Skin epidermis (tissue), 12 donors: ENCODE measurements around the gene OXCT2.
"Not testable (repeated sequence)": the region's sequence is repeated elsewhere in the genome, so short reads cannot be mapped to it uniquely, and the experiment has no call there.

Experiments used
- H3K27ac ChIP-seq, 21 experiments: fragments of 200-600 bp; sonication (generic) in 11 of 21; one replicate each; pipeline ENCODE4 v1.5.0; 2020; ENCODE audit warnings: mild to moderate bottlenecking in 3 of 21, inconsistent platforms in 2 of 21, moderate library complexity in 2 of 21
- H3K4me3 ChIP-seq, 7 experiments: fragments of 200-600 bp; sonication (generic) in 2 of 7; one replicate each; pipeline ENCODE4 v1.5.0; 2020; ENCODE audit warnings: inconsistent platforms in 2 of 7, mild to moderate bottlenecking in 2 of 7, moderate library complexity in 1 of 7

The OXCT2 gene

DNA sequence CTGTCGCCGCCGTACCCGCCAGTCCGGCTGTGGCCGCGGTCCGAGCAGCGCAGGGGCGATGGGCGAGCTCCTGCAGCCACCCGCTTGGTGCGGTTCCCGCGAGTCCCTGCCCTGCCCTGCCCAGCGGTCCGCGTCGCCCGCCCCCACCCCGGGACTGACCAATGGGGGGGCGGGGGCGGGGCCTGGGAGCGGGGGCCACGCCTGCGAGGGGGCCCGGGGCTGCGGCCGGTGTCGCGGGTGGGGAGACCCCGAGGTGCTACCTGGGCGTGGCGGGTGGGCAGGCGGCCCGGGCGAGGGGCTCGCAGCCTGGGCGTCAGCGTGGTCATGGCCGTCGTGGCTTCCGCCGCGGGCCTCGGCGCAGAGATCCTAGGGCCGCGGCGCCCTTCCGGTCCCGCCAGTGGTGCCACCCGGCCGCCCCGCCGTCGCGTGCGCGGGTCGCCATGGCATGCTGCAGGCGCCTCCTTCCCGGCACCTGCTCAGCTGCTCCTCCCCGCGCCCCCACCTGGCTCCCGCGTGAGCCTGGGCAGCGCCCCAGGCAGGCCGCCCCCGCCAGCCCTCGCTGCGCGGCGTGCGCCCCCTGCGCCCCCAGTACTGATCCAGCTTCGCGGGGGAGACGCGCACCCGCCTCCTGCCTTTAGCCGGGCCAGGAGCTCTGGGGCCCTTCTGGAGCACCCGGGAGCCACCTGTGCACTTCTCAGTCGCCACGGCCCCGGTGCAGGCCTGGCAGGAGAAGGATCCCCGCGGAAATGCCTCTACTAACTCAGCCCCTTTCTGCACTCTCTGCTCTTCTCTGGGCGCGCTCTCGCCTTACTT is 17.8 kb upstream of the OXCT2 start, which contains the start of gene BMP8B:
BMP8B (minus strand) TSS at position 108 of the 813 bp plus-strand sequence. CDS start 380 bp downstream, outside the sequence.
- Histone ChIP-seq H3K27ac (peak within 1 kb of the TSS in 8 of 21 experiments; percentile 24 to 56 (median 40)), H3K4me3 (peak within 1 kb of the TSS; percentile 27 to 59 (median 39))

DNA sequence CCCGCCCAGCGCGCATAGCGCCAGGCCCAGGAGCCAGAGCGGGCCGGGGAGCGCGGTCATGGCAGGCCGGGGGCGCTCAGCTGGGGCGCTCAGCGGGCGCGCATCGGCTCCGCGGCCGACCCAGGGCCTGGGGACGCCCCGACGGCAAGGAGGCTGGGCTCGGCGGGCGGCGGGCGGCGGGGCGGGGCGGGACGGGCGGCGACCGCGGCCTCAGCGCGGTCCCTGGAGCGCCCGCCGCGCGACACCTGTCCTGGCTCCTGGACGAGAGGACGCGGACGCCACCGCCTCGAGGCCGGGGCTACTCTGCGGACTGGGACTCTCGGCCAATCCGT is 17.2 kb upstream of the OXCT2 start:
- H3K4me3 ChIP-seq: peak overlapping the region; percentile 27 to 59 (median 39)
- peak overlapping the region in 2 of 21 experiments; percentile 24 to 37 for H3K27ac ChIP-seq

DNA sequence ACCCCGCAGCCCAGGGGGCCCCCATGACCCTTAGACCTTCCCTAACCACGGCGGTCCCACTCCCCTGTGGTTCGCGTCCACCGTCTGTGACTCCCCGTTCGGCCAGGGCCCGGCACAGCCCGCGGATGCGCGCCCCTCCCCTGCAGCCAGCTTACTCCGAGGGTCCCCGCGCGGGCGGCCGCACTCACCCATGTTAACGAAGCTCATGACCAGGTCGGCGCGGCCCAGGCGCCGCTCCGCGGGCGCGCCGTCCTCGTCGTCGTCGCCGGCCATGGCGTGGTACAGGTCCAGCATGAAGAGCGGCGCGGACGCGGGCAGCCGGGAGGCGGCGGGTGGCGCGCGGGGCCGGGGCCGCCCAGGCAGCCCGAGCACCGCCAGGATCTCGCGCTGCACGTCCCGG is 16.8 kb upstream of the OXCT2 start:
- peak overlapping the region in 1 of 7 experiments; percentile 59 for H3K4me3 ChIP-seq

DNA sequence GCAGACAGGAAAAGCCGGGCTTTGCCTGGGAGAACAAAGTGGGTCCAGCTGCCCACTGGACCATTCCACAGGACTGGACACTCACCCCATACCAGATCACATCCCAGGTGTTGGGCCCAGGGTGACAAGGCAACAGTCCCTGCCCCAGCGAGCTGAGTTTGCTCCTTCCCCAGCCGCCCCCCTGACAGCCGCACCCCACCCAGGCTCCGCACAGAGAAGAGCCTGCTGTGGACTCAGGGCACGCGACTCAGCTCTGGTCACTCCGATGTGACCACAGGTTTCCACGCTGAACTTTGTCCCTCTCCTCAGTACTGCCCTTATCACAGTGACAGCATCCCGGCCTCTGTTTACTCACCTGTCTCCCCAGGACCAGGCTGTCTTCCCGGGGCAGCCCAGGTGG is 16.3 kb upstream of the OXCT2 start:
- Histone ChIP-seq H3K27ac (no peak overlapping the region), H3K4me3 (no peak overlapping the region)

More for the DNA sequence above, 16.8 kb upstream of the OXCT2 start:
- H3K27ac ChIP-seq: not testable (repeated sequence)

GRCh38 chr1:39787108-39787375 is 15.9 kb upstream of the OXCT2 start:
- not testable (repeated sequence) for H3K27ac ChIP-seq, H3K4me3 ChIP-seq

DNA sequence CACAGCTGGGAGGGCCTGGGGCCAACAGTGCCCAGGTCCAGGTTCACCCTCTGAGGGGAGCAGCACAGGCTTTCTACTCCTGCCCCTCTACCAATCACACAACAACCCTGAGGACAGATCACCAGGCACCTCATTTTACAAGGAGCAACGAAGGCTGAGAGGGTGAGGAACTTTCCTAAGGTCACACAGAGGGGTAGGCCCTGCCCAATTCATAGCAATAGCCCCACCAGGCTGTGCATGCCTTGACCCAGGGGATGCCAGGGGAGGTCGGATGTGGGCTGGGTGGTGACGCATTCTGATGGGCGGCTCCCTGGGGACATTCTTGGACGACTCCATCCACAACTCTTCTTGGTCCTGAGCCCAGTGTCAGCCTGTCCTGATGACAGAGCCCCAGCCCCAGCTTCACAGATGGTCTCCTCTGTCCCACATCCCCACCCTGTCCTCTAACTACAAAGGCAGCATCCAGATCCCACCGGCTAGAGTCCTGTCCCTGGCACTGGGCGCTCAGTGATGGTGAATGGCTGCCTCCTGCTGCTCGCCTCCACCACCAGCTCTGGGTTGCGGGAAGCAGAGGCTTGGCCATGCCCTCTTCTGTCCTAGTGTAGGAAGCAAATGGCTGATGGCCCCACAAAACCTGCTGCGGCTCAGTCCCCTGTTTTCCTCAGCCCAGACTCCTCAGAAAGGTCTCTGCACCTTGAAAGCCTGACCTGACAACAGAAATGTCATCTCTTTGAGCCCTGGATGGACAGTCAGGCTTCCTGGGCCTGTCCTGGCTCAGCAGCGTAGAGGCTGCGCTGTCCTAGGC is 15.4 kb upstream of the OXCT2 start:
- not testable (repeated sequence) for H3K4me3 ChIP-seq, H3K27ac ChIP-seq

- not testable (repeated sequence) for H3K4me3 ChIP-seq, H3K27ac ChIP-seq
Observed at GRCh38 chr1:39782685-39783084, 11.5 kb upstream of the OXCT2 start.

GRCh38 chr1:39782103-39782502 is 11.0 kb upstream of the OXCT2 start:
- H3K4me3 ChIP-seq: no peak overlapping the region

DNA sequence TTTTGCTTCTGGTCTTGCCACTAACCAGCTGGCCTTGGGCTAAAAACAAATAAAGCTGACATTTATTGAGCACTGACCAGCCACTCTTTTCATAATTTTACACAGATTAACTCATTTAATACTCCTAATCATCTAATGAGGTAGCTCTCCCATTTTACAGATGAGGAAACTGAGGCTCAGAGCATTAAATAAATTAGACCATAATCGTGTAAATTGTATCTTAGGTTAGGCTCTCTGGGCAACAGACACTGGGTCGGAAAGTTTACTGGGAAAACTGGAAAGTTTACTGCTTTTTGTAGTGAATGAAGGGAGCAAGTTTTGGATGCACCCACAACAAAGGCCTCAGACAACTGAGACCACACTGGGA is 10.2 kb upstream of the OXCT2 start:
- Histone ChIP-seq H3K27ac (no peak overlapping the region), H3K4me3 (no peak overlapping the region)

More at GRCh38 chr1:39782103-39782502, 11.0 kb upstream of the OXCT2 start:
- no peak overlapping the region for H3K27ac ChIP-seq

GRCh38 chr1:39779821-39780220 is 8.7 kb upstream of the OXCT2 start:
- no peak overlapping the region for H3K4me3 ChIP-seq

DNA sequence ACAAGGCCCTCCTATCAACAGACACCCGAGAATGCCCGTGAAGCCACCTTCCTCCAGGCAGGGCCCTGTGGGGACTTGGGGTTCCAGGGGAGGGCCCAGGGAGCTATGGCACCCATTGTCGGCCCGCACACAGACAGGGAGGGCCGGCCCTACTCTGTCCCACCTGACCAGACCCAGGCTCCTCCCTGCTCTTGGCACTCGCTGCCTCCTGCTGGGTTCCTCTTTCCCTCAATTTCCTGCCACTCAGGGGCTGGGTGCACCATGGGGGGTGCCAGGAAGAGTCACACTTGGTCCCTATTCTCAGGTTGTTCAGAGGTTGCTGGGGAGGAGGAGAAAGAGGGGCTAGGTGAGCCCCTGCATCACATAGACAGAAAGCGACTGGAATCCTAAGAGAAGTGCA is 8.0 kb upstream of the OXCT2 start:
- Histone ChIP-seq H3K4me3 (no peak overlapping the region), H3K27ac (no peak overlapping the region)

More at GRCh38 chr1:39779821-39780220, 8.7 kb upstream of the OXCT2 start:
- no peak overlapping the region for H3K27ac ChIP-seq

DNA sequence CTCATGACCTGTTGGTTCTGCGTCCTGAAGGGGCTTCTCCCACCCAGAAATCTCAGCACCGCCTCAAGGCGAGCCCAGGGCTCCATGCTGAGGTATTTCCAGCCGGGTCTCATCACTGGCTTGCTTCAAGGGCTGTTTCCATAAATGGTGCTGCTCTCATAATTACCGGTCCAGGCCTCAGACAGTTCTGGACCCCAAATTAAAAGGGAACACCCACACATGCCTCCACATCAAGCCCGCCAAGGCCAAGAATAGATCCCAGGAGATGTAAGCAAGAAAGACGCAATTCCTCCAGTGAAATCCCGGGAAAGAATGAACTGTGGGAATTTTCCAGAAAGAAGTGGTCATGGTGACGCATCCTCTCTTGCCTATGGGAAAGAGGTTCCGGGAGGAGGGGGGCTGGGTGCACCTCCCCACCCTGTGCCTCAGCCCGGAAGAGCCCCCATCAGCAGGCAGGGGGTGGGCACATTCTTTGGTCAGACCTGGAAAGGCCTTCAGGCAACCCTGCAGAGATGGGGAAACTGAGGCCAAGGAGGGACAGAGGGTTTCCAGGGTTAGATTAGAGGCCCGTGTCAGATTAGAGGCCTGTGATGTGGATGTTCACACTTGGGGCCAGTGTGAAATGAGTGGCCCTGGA is 7.4 kb upstream of the OXCT2 start:
- not testable (repeated sequence) for H3K27ac ChIP-seq, H3K4me3 ChIP-seq

GRCh38 chr1:39777896-39778295 is 6.7 kb upstream of the OXCT2 start:
- not testable (repeated sequence) for H3K4me3 ChIP-seq, H3K27ac ChIP-seq

DNA sequence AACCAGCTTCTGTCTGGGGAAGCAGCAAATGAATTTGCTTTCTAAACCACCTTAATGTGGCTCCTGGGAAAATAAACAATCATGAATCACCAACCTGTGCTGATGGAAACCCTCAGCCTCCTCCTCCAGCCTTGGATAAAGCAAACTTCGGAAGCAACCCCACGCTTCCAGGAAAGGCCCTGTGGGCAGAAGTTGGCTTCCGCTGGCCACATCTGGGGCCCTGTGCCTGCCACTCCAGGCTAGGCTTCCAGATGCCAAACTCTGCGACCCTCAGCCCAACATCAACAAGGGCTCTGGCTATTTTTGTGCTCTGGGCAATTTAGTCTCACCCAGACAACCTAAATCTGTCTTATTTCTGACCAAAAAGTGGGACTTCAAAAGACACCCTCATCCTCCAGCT is 6.2 kb upstream of the OXCT2 start:
- H3K4me3 ChIP-seq: no peak overlapping the region
- no peak overlapping the region for H3K27ac ChIP-seq

GRCh38 chr1:39776886-39777285 is 5.7 kb upstream of the OXCT2 start:
- Histone ChIP-seq H3K4me3 (no peak overlapping the region), H3K27ac (no peak overlapping the region)

GRCh38 chr1:39776400-39776713 is 5.2 kb upstream of the OXCT2 start:
- Histone ChIP-seq H3K27ac (no peak overlapping the region), H3K4me3 (no peak overlapping the region)

GRCh38 chr1:39775676-39776399 is 4.7 kb upstream of the OXCT2 start:
- not testable (repeated sequence) for H3K27ac ChIP-seq

DNA sequence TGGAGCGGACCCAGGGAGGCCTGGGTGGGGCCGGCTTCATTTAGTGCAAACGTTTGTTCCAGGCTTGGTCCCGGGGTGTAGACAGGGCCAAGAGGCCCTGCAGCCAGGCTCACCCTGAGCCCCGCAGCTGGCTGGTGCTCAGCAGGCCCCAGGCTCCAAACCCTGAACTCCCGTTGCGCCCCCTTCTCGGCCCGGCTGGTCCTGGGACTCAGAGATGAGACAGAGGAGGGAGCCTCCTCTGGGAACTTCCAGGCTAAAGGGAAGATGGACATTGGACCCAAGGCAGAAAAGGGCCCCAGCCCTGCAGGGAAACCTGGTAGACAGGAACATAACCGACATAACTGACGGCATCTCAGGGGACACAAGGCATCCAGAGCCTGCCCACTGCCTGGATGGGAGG is 4.0 kb upstream of the OXCT2 start:
- not testable (repeated sequence) for H3K4me3 ChIP-seq, H3K27ac ChIP-seq

More at GRCh38 chr1:39775676-39776399, 4.7 kb upstream of the OXCT2 start:
- not testable (repeated sequence) for H3K4me3 ChIP-seq

GRCh38 chr1:39773369-39773979 is 2.3 kb upstream of the OXCT2 start:
- H3K4me3 ChIP-seq, H3K27ac ChIP-seq: not testable (repeated sequence)
